ENCODE data around the gene GAPDH. TPM values are rescaled to one million over a fixed set of nuclear protein-coding genes. Genes with fewer than 3 reads are reported as not detected.
A peak's percentile ranks its signal among the peaks of the same experiment; 100 is the strongest.

Gene GAPDH
- total and polyA plus RNA-seq, 2 donors (not counting 1 experiment from before 2014, with no cell fraction given): 6,255 to 8,983 TPM

GRCh38 chr12:6534695-6534944 lies 303 bp downstream of the GAPDH start:
- H3K79me2 ChIP-seq (ENCODE audit: control insufficient read depth, insufficient read depth, low read length): peaks cover 48% of the 10 kb centered on the region
- H3K4me3 ChIP-seq (replicated peaks in 1 of 4; ENCODE audit: control extremely low read depth in 1 of 4, insufficient read depth in 1 of 4, low read depth in 3 of 4, low read length in 4 of 4): peak overlapping the region; percentile 86 to 98 (median 94)
- H3K27ac ChIP-seq (ENCODE audit: insufficient read depth, low read length): peak overlapping the region; percentile 98
- peaks cover 22% of the 10 kb centered on the region for H3K4me1 ChIP-seq (ENCODE audit: control insufficient read depth, extremely low read depth, insufficient read depth, low read length)
- no peaks in the 10 kb centered on the region for H4K20me1 ChIP-seq (ENCODE audit: control insufficient read depth, extremely low read depth, insufficient read depth, low read length)
- no peak overlapping the region for H3K4me2 ChIP-seq (ENCODE audit: extremely low read depth, insufficient read depth, low read length)
- TF ChIP-seq CTCF (conservative IDR thresholded peaks at IDR 0.05 in 1 of 2, IDR thresholded peaks at IDR 0.05 in 1 of 2; ENCODE audit: low read depth in 1 of 2, low read length in 2 of 2) (no peak), EZH2 (IDR thresholded peaks at IDR 0.05; ENCODE audit: low read length, missing control alignments) (no peak)
- H2AFZ ChIP-seq (ENCODE audit: low read length): no peak overlapping the region
- peak overlapping the region; percentile 98 for H3K9ac ChIP-seq (ENCODE audit: insufficient read depth, low read length)
- H3K36me3 ChIP-seq (ENCODE audit: control insufficient read depth, insufficient read depth, low read length): peaks cover 37% of the 10 kb centered on the region
- DNase-seq (ENCODE audit: low read depth in 2 of 2): no peak
- H3K9me3 ChIP-seq (ENCODE audit: control insufficient read depth, insufficient read depth, low read depth, low read length): no peaks in the 10 kb centered on the region
- no peaks in the 10 kb centered on the region for H3K27me3 ChIP-seq (ENCODE audit: control insufficient read depth, insufficient read depth, low read length)

GRCh38 chr12:6534945-6535696 lies 804 bp downstream of the GAPDH start:
- Histone ChIP-seq H3K27ac (ENCODE audit: insufficient read depth, low read length) (peak overlapping the region; percentile 98), H3K36me3 (ENCODE audit: control insufficient read depth, insufficient read depth, low read length) (peaks cover 39% of the 10 kb centered on the region), H4K20me1 (ENCODE audit: control insufficient read depth, extremely low read depth, insufficient read depth, low read length) (no peaks in the 10 kb centered on the region), H3K79me2 (ENCODE audit: control insufficient read depth, insufficient read depth, low read length) (peaks cover 48% of the 10 kb centered on the region), H3K4me2 (ENCODE audit: extremely low read depth, insufficient read depth, low read length) (peak overlapping the region; percentile 100), H3K4me3 (replicated peaks in 1 of 4; ENCODE audit: control extremely low read depth in 1 of 4, insufficient read depth in 1 of 4, low read depth in 3 of 4, low read length in 4 of 4) (peak overlapping the region; percentile 86 to 98 (median 94)), H3K4me1 (ENCODE audit: control insufficient read depth, extremely low read depth, insufficient read depth, low read length) (peaks cover 27% of the 10 kb centered on the region), H2AFZ (ENCODE audit: low read length) (no peak overlapping the region), H3K27me3 (ENCODE audit: control insufficient read depth, insufficient read depth, low read length) (no peaks in the 10 kb centered on the region), H3K9me3 (ENCODE audit: control insufficient read depth, insufficient read depth, low read depth, low read length) (no peaks in the 10 kb centered on the region), H3K9ac (ENCODE audit: insufficient read depth, low read length) (peak overlapping the region; percentile 98)
- DNase-seq (ENCODE audit: low read depth in 2 of 2): peak; percentile 77
- TF ChIP-seq EZH2 (IDR thresholded peaks at IDR 0.05; ENCODE audit: low read length, missing control alignments): no peak

- H3K79me2 ChIP-seq (ENCODE audit: control insufficient read depth, insufficient read depth, low read length): peaks cover 48% of the 10 kb centered on the region
- no peaks in the 10 kb centered on the region for H3K9me3 ChIP-seq (ENCODE audit: control insufficient read depth, insufficient read depth, low read depth, low read length)
- peaks cover 29% of the 10 kb centered on the region for H3K4me1 ChIP-seq (ENCODE audit: control insufficient read depth, extremely low read depth, insufficient read depth, low read length)
- H2AFZ ChIP-seq (ENCODE audit: low read length): no peak overlapping the region
- no peak for DNase-seq (ENCODE audit: low read depth in 2 of 2)
- H3K4me3 ChIP-seq (replicated peaks in 1 of 4; ENCODE audit: control extremely low read depth in 1 of 4, insufficient read depth in 1 of 4, low read depth in 3 of 4, low read length in 4 of 4): peak overlapping the region; percentile 86 to 98 (median 94)
- peak overlapping the region; percentile 98 for H3K27ac ChIP-seq (ENCODE audit: insufficient read depth, low read length)
- H3K4me2 ChIP-seq (ENCODE audit: extremely low read depth, insufficient read depth, low read length): peak overlapping the region; percentile 100
- peaks cover 38% of the 10 kb centered on the region for H3K36me3 ChIP-seq (ENCODE audit: control insufficient read depth, insufficient read depth, low read length)
- H3K27me3 ChIP-seq (ENCODE audit: control insufficient read depth, insufficient read depth, low read length): no peaks in the 10 kb centered on the region
- no peaks in the 10 kb centered on the region for H4K20me1 ChIP-seq (ENCODE audit: control insufficient read depth, extremely low read depth, insufficient read depth, low read length)
- TF ChIP-seq CTCF (conservative IDR thresholded peaks at IDR 0.05 in 1 of 2, IDR thresholded peaks at IDR 0.05 in 1 of 2; ENCODE audit: low read depth in 1 of 2, low read length in 2 of 2) (no peak), EZH2 (IDR thresholded peaks at IDR 0.05; ENCODE audit: low read length, missing control alignments) (no peak)
- H3K9ac ChIP-seq (ENCODE audit: insufficient read depth, low read length): peak overlapping the region; percentile 98
Measured at GRCh38 chr12:6535697-6535946, 1.3 kb downstream of the GAPDH start.

Data from fibroblast of lung (primary cell).